ENCODE results near the gene TFCP2L1.
"Not testable (repeated sequence)": the region's sequence is repeated elsewhere in the genome, so short reads cannot be mapped to it uniquely, and the experiment has no call there.

TFCP2L1 gene

DNA sequence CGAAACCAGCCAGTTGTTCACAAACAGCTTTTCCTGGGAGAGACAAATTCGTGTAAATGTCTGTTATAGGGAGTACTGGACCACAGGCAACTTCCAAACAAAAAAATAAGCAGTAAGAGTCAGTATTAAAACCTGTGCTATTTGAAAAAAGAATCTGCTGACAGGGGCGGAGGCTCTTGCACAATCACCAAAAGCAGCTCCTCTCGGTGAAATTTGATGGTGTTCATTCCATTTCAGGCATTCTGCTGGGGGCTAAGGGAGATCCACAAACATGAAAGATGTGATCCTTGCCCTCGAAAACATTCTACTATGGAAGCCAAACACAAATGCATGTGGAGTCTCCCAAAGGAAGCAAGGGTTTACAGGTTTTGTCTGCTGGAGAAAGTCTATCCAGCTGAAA lies 45.0 kb downstream of the TFCP2L1 start:
- DNase-seq = no peak

DNA sequence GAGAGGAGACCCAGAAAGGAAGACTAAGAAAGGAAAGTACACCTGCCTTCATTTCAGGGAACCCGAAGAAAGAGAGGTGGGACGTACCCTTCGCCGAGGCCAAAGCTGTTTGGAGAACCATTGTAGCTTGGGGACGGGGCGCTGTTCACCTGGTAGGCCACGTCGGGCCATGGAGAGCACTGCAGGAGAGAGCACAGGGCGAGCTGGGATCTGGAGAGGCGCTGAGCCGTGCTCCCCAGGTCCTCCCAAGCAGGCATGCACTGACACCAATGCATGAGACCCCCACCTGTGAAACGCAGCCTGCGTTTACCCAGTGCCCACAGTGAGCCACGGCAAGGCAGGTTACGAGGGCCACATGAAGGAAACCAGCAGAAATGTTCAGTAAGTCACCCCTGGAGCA lies 45.5 kb downstream of the TFCP2L1 start:
- no peak for DNase-seq

DNA sequence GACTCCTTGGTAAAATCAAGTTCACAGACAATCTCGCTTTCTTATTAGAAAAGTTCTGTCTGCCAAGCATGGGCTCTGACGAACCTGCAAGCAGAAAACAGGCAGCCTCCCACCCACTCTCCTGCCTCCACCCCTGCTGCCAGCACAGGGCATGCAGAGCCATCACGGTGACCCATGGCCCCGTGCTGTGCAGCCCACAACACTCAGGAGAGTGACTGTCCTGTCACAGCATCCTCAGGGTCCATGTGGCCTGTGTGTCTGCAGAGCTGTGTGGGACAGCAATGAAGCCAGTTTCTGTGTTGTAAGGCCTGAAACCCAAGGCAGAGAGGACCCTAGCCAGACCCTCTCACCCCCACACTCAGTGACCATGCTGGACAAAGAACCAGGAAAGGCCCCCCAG lies 46.2 kb downstream of the TFCP2L1 start:
- no peak for DNase-seq

DNA sequence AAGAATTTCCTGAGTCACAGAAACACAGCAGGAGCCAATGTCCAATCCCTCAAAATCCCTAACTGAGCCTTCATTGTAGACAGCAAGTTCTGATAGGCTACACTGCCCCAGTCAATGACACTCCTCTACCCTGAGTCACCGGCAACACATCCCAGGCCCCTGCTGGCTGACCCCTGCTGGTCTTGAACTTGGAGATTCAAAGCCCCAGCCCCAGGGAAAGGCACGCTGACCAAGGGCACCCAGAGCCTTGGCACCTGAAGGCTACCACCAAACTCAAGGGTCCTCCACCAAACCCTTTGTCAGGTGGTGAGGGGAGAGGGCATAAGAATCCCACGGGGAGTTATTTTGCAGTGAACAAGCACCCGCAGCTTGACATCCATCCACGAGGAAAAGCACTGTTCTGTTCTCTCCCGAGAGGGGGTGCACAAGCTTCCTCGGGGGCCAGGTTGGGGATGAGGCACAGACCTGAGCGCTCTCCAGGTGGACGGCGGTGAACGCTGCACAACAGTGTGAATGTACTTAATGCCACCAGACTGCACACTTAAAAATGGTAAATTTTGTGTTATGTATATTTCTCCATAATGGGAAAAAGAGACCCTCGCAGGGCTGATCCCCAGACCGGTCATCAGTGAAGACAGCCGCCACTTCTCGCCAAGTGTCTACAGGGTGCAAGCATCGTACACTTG lies 46.9 kb downstream of the TFCP2L1 start:
- DNase-seq = no peak

DNA sequence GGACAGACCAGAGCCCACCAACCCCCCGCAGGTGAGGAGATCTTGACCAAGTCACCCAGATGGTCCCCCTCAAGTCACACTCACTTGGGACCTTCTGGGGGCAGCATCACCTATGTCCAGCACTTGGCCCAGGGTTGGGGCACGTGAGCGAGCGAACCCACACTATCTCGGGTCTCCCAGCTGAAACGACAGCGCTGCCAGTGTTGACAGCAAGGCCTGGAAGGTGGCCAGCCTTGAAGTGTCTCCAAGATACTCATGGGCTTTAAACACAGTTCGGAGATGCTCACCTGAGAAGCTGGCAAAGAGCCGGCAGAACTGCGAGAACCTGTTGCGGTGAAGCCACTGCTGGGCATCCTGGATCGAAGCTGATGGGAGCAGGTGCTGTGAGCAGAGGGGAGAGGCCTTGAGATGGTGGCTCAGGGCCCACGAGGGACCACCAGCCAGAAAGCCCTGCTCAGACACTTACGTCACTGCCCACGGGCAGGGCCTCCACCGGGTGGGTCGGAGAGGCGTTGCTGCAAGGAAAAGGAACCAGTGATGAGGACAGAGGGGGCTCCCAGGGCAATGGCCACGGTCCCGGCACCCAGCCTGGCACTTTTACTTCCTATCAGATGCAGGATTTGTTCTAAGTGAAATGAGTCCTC lies 47.5 kb downstream of the TFCP2L1 start:
- DNase-seq = no peak

DNA sequence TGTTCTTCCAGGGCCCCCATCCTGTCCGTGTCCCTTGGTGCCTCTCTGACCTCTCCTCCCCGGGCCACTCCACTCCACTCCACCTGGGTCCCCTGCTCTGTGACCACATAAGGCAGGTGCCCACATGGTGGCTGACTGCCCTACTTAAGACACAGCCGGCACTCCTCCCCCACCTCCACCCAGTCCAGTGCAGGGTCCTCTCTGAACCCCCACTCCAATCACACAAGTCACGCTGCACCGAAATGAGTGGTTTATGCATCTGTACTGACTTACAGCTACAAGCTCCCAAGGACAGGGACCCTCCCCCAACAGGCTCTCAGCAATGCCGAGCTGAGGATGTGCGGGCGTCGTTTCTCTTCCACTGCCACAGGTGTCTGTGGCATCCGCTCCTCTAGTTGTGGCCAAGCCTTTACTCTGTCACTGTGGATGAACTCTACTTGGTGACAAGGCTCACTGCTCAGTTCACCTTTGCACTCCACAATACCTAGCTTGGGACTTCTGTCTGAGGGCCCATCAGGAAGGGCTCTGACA lies 48.3 kb downstream of the TFCP2L1 start:
- DNase-seq = no peak

DNA sequence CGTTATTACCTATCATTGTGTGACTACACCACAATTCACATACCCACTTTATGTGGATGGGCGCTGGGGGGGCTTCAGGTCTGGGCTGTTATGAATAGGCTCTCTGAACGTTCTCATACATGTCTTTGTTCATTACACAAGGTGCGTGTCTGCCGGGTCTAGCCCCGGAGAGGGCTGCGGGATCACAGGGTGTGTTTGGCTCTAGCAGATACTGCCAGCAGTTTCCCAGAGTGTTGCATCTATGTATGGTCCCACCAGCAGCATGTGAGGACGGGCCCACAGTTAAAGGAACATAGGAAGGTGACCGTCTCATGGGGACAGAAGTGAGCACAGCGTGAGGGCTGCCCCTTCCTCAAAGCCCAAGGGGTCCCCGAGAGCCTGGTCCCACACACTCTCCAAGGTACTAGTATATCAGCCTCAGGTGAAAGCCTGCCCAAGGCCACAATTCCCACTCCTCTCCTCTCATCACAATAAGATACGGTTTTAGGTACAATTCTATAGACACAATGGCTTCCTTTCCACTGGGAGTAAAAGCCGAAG lies 48.8 kb downstream of the TFCP2L1 start:
- DNase-seq = no peak

DNA sequence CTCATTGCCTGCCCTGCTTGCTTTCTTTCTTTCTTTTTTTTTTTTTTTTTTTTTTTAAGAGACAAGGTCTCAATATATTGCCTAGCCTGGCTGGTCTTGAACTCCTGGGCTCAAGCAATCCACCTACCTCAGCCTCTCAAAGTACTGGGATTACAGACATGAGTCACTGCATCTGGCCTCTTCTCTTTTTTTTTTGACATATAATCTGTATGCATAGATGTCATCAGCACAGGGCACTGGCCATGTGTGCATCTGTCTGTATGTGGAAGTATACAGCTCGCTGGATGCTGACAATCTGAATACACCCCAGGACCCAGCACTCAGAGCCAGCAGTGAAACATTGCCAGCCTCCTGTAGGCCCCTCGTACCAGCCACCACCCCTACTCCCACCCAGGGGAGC lies 49.5 kb downstream of the TFCP2L1 start:
- DNase-seq = no peak

DNA sequence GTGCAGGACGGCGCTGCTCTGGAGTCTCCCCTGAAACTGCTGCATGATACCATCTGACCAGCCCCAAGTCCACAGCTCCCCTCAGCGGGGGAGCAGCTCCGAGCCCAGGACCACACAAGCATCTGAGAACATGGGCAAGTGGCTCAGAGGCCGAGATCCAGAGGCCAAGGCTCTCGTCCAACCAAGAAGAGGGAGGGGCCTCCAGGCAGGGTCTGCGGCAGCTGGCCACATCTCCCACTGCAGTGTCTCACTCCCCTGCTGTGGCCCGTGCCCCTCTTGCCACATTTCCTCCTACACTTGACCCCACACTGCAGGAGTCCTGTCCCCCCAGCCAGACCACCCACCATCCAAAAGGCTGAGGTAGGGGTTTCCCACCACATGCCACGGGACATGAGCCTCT lies 50.2 kb downstream of the TFCP2L1 start:
- DNase-seq = no peak

DNA sequence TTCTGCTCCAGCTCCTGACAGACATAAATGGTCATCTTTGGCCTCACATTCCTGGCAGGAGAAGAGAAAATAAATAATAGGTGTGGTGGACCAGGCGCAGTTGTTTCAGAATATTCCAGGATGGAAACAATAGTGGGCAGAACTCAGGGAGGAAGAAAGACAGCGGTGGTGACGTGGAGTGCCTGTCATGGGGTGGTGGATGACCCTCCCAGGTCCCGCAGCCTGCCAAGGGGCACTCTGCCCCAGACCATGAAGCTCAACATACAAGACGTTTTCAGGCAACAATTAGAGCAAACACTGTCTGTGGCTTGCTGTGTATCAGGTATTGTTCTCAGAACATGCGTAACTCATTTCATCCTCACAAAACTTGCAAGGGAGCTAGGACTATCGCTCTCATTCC lies 50.9 kb downstream of the TFCP2L1 start:
- no peak for DNase-seq

DNA sequence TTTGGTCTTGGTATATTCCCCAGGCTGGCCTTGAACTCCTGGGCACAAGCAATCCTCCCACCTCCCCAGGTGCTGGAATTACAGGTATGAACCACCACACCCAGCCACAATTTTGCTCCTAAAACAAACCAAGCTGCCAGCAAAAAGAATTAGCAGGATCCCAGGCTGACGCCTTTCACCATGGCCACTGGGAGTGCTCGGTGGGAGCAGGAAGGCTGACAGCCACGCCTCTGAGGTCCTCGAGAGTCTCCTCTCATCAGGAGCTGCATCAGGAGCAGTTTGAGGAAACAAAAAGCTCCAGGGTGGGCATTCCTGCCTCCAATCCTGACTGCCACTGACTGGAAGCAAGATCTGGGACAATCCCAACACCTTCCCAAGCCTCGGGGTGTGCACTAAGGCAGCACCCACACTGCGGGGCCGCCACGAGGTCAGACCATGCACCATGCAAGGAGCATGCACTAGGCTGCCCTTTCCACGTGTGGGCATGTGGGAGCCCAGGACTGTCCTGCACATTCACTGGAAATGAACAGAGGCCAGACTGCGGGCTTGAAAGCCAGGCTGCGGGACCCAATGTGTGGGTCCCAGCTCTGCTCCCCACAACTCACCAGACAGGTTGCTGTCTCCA lies 51.4 kb downstream of the TFCP2L1 start:
- no peak for DNase-seq

DNA sequence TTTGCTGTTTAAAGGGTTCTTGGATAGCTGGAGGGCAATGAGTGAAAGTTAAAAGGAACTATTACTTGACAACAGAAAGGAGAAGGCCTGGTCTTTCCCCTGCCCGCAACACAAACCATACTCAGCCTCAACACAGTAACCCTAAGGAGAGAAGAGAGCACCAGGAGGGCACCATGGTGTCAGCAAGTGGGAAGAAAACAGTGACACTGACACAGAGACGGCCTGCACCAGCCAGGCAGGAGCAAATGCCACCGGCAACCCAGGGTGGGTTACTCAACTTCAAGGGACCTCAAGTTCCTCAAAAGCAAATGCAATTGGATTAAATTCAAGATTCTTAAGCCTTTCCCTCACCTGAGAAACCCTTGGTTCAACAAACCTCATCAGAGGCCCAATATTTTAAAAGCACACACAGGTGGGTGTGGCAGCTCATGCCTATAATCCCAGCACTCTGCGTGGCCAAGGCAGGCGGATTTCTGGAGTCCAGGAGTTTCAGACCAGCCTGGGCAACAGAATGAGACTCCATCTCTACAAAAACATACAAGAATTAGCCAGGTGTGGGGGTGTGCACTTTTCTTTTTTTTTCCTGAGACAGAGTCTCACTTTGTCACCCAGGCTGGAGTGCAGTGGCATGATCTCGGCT lies 52.3 kb downstream of the TFCP2L1 start:
- DNase-seq = no peak

DNA sequence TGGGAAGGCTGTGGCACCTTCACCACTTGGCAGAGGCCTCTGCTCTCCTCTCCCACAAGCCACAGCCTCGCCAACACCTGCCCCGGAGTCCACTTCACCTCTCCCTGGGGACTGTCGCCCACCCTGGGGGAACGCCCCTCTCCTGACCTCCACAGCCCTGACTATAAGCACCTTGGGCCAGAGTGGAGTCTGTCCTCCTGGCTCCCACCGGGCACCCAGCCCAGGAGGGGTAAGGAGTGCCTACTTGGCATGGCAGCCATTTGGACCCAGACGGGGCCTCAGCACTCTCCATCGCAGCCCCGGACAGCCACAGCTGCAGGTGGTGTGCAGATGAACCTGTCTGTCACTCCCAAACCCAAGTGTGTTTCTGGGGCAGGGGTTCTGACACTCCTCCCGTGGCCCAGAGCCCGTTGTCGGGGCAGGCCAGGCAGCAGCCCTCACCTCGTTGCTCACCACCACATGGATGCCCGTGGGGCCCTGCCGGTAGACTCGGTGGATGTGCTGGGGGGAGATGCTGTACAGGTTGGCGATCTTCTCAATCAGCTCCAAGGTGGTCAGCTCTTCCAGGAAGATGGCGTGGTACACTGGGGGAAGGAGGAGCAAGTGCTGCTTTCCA lies 53.5 kb downstream of the TFCP2L1 start:
- no peak for DNase-seq

DNA sequence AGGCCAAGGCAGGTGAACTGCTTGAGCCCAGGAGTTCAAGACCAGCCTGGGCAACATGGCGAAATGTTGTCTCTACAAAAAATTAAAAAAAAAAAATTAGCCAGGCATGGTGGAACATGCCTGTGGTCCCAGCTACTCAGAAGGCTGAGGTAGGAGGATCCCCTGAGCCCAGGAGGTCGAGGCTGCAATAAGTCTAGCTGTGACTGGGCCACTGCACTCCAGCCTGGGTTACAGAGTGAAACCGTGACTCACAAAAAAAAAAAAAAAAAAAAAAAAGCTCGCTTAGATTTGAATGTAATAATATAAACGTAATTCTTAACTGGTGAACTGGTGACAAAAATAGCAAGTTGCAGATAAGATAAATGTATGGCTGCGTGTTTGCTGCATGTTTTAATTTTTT lies 56.5 kb downstream of the TFCP2L1 start:
- DNase-seq = no peak

DNA sequence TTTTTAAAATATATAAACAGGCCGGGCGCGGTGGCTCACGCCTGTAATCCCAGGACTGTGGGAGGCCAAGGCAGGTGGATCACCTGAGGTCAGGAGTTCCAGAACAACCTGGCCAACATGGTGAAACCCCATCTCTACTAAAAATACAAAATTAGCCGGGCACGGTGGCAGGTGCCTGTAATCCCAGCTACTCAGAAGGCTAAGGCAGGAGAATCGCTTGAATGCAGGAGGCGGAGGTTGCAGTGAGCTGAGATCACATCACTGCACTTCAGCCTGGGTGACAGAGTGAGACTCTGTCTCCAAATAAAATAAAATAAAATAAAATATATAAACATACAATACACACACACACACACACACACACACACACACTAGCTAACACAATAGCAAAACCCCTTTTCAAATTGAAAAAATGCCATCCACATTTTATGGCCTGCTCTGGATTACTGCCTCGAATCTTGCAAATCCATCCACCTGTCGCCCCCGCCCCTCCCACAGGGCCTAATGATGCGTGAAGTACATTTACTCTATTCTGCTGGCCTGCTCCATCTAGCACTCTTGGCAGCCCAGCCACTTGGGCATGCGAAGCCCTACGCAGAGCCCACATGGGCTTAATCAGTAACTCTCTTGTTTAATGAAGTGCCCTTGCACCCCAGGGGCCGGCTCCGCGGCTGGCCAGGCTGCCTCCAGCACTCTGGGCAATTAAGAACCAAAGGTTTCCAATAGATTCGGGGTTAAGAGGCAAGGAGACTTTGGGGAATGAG lies 57.4 kb downstream of the TFCP2L1 start:
- DNase-seq = peak; percentile 91

DNA sequence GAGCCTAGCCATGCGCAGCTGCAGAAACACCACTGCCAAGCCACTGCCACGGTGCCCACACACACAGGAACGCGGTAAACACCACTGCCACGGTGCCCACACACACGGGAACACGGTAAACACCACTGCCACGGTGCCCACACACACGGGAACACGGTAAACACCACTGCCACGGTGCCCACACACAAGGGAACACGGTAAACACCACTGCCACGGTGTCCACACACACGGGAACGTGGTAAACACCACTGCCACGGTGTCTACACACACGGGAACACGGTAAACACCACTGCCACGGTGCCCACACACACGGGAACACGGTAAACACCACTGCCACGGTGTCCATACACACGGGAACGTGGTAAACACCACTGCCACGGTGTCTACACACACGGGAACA lies 59.3 kb downstream of the TFCP2L1 start:
- not testable (repeated sequence) for DNase-seq

DNA sequence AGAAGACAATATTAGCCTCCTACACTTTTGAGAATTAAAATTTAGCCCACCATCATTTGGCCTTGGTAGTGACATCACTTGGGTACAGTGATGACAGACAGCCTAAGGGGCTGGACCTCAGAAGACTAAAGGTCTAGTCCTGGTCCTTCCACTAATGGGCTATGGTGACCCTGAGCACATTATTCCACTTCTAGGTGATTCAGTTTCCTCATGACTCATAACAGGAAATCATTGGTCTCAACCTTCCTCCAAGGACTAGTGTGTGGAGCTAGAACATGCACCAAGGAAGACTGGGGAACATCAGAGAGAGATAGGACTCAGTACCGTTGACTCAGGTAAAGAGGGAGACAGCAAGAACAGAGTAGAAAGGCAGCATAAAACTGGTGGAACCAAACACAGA lies 64.0 kb downstream of the TFCP2L1 start:
- DNase-seq = no peak

DNA sequence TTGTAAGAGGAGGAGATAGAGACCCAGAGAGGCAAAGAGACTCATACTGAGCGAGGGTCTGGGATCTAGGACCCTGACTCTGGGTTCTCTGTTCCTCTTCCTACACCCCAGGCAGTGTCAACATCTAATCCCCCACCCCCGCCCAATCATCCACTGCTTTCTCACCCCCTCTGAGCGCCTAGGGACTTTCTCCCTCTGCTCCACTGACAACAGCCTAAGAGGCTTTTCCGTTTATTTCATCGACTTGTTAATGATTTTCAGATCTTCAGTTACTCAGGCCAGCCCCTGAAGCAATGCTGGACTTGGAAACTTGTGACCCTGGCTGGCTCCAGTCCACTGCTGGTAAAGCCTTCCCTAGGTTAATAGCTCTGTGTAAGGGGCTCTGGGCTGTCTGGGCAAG lies 65.1 kb downstream of the TFCP2L1 start:
- no peak for DNase-seq

DNA sequence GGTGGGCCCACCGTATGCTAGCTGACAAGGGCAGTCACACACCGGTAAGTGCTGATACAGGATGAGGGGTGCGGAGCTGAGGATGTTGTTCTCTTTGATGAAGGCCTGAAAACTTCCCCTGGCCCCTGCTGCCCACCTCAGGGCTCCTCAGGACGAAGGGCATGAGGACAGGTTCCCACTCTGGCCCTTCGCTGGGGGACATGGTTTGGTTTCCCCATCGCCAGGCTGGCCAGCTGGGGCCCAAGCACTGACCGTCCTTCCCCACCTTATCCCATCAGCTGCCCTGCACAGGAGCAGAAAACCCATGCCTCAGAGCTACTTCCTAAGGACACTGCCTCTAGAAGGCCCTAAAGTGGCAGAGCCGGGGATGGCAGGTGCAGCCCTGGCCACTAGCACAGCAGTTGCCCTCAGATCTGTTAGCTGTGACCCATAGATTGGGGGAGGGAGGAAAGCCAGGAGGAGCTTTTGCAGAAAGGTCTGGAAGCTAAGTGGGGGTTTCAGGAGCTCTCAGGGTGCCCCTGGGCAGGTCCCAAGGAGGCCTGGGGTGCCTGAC lies 66.5 kb downstream of the TFCP2L1 start:
- no peak for DNase-seq

DNA sequence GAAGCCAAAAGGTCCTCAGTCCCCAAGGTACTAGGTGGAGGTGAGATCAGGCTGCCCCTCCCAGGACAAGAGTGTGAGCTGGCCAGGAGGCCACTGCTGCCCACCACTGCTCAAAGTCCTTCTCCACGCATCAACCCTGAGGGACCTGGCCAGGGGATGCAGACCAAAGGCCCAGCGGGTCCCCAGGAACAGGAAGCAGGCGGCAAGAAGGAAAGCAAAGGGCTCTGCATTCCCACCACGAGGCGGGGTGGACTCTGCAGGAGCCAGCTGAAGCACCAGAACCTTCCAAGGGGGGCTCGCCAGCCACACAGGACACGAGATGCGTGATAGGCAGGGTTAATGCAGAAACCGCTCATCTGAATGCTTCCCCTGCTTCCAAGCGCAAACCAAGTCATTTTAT lies 67.4 kb downstream of the TFCP2L1 start:
- no peak for DNase-seq

DNA sequence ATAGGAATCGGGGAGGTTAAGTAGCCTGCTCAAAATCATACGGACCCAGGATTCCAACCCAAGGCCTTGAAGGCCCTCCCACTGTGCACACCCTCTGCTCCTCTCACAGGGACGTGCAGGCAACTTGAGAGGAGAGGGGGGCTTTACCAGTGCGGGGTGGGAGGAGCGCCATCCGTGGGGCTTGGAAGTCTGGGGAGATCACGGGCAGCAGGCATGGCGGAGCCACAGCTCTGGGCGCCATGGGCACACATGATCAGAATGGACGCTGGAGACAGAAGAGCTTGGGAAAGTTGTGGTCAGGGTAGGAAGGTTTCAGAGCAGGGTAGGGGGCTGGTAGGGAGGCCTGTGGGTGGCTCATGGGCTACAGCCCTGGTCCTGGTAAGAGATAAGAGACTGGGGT lies 70.7 kb downstream of the TFCP2L1 start:
- no peak for DNase-seq

DNA sequence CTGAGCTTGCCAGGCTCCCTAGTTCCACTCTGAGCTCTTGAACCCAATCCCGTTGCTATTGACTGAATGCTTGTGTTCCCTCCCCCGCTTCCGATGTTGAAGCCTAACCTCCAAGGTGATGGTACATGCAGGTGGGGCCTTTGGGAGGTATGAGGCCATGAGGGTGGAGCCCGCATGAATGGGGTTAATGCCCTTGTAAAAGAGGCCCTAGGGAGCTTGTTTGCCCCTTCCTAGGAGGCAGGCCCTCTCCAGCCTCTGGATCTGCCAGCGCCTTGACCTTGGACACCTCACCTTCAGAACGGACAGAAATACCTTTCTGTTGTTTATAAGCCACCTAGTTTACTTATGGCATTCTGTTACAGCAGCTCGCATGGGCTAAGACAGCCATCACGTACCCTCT lies 71.6 kb downstream of the TFCP2L1 start:
- DNase-seq = no peak
